ENCODE data around the gene NMUR2.

NMUR2 gene

DNA sequence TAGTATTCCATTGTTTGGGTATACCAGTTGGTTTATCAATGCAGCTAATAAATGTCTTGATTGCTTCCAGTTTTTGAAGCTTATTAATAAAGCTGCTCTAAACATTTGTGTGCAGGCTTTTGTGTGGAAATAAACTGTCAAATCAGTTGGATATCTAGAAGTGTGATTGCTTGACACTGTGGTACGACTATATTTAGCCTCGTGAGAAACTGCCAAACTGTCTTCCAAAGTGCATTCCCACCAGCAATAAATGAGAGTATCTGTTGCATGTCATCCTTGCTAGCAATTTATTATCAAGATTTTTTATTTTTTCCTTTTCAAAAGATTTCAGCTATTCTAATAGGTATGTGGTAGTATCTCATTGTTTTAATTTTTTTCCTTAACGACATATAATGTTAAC, 37.5 kb downstream of the NMUR2 start:
- DNase-seq: no peak

DNA sequence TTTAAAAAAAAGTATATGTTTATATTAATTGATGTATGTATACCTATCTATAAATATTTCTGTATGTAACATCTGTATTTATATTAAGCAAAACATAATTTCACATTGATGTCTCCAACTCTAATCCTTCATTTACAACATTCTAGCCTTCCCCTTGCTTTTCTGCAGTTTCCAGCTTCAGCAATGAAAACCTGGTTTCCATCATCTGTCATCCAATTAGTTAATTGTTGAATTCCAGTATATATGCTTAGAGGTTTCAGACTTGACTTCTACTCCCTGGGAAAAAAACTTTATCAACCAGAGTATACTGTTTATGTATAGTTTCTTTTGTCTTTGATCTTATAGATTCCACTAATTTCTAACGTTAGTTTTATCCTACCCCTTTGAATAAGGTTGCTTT, 38.4 kb downstream of the NMUR2 start:
- no peak for DNase-seq

DNA sequence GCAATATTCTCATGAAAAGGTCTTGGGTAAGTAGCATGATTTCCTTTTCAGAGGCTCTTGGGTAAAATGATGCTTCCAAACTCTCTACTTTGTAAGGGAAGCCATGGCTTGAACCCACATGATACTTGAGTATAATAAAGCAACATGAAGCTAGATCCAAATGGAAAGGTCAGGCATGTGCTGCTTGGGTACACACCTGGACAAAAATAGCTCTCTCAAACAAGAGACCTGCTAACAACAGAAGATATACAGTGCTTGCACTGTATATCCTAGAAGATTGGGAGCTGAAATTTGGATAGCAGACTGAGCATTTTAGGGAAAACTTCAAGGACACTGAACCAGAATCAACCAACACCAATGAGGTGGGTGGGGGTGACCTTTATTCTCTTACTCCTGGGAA, 40.2 kb downstream of the NMUR2 start:
- no peak for DNase-seq

DNA sequence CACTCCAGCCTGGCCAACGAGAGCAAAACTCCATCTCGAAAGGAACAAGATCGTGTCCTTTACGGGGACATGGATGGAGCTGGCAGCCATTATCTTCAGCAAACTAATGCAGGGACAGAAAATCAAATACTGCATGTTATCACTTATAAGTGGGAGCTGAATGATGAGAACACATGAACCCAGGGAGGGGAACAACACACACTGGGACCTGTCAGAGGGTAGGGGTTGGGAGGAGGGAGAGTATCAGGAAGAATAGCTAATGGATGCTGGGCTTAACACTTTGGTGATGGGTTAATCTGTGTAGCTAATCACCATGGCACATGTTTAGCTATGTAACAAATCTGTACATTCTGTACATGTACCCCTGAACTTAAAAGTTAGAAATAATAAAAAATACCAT, 40.9 kb downstream of the NMUR2 start:
- no peak for DNase-seq

DNA sequence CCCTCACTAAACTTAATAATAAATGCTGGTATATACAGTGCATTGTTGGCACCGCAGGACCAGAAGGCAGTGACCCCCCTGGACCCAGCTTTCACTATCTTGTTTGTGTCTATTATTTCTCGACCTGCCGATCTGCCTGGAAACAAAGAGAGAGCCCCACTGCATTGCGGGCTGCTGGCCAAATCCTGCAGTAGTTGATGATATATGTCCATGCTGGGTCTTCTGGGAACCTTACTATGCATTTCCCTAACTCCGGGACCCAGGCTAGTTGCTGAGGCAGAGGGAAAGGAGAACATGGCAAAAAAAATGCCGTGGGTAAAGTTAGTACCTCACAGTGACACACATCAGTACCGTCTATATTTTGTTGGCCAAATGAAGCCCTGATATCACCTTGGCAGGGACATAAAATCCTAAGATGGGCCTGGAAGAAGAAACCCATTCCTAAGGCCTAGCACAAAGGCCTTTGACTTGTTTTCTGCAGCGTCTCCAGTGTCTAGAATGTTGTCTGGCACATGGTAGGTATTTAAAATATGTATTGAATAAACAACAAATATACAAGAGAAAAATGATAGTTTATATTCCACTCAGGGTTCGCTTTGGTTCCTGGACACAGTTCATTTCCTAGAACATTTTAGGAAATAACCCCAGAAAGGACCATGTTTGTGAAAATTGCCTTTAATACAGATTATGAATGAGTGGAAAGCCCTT, 46.1 kb downstream of the NMUR2 start:
- DNase-seq: no peak

GRCh38 chr5:152356506-152356905, 48.6 kb downstream of the NMUR2 start:
- DNase-seq: no peak

DNA sequence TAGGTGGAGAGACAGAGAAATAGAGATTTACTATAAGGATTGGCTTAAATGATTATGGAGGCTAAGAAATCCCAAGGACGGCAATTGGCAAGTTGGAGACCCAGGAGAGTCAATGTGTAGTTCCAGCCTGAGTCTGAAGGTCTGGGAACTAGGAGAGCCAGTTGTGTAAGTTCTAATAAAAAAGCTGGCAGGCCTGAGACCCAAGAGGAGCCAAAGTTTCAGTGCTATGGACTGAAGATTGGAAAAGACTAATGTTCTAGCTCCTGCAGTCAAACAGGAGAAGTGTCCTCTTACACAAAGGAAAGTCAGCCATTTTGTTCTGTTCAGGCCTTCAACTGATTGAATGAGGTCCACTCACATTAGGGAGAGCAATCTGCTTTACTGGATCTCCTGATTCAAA, 50.0 kb downstream of the NMUR2 start:
- no peak for DNase-seq

DNA sequence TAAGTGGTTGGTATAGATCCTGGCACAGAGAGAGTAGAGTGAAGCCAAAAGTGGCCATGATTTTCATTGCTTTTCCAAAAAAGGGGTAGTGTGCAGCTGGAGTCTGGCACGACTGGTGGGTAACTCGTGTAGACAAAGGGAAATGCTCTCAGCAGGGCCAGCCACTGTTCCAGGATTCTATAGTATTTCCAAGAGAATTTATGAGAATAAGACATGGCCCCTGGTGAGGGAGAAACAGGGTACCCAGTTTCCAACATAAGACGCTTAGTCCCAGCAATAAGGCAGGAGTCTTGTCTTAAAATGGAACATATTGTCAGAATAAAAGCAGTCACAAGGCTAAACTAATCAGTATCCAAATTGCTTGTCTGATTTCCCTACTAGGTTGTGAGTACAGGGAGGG, 52.1 kb downstream of the NMUR2 start:
- DNase-seq: no peak

DNA sequence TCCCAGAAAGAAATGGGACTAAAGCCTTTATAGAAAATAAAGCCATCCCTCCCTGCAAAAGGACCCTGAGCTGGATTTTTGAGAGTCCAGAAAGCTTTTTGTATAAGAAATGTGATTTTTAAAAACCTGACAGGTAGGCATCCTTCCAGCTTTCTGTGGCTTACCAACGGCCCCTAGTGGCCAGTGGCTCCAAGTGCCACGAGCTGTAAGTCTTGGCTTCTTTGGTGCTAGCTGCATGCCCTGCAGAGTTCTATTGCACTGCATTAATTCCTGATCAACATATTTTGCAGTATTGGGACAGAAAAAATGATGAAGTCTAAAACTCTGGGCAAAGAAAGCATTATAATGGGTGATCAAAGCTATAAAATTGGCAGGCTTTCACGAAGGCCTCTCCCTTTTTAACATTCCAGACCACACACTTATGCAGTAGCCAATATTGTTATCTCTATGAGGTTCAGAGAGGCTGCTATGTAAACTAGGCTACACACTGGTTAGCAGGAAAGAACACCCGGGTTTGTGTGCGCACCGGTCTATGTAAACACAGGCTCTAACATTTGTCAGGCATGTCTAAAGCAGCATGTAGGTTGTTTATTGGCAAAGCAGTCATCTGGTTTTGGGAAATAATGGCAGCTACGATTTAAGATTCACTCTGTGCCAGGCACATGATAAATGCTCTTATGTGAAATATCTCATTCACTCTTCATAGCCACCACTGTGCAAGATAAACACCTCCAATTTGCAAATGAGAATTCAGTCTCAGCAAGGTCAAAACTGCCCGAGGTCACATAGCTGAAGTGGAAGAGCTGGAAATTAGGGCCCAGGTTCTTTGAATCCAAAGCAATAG, 55.2 kb downstream of the NMUR2 start:
- DNase-seq: no peak

All from stimulated activated CD4-positive, alpha-beta T cell treated with anti-CD3 and anti-CD28 coated beads, Interleukin-12 subunit alpha, Interleukin-12 subunit beta, amount 100 ng/mL, for 4 hours (primary cell).